HEK293T (cell line): ENCODE measurements around the gene PSMB11.

Experiments
- FOXK2 ChIP-seq: fragments of 450-650 bp; IDR thresholded peaks from 2 replicates; pipeline ENCODE4 v1.6.1; 2016; ENCODE audit warnings: mild to moderate bottlenecking
- L3MBTL2 ChIP-seq: fragments of 450-650 bp; conservative IDR thresholded peaks from 2 replicates; pipeline ENCODE4 v1.6.1; 2016; ENCODE audit warnings: mild to moderate bottlenecking
- SP1 ChIP-seq: fragments of 450-650 bp; IDR thresholded peaks from 2 replicates; pipeline ENCODE4 v1.6.1; 2017
- SUZ12 ChIP-seq: fragments of 450-650 bp; IDR thresholded peaks from 2 replicates; pipeline ENCODE4 v1.6.1; 2016; ENCODE audit warnings: mild to moderate bottlenecking
- TARDBP ChIP-seq: fragments of 450-650 bp; IDR thresholded peaks from 2 replicates; pipeline ENCODE4 v1.6.1; 2016

DNA sequence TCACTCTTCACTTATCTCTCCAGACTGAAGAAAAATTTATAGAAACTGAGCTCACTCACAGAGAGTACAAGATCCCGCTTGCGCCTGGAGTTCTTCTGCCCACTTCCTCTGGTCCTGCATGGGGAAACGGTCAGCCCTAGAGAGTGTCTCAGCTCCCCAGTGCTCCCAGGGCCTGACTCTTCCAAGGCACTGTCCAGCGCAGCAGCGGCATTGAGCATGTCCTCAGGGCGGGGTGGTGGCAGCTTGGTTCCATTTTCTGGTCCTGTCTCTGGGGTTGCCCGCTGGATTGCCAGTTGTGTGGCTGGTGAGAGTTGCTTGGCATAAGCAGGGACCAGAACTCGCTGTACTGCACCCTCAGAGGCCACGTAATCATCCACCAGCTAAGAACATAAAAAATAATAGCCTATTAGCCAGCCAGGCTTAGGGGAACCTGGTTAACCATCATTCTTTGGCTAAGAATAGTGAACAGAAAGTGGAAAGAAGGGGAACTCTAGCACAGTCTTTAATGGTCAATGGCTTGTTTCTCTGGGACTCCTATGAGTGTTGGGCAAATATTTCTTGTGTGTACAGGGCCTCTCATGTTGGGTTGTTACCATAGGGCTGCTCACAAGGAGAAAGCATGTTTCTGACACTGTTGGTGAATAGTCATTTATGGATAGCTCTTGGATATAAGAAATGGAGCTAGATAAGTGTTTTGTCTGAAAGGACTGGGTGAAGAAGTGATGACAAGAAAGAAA lies 46.0 kb upstream of the PSMB11 start:
- TF ChIP-seq SUZ12 (no peak), SP1 (no peak), FOXK2 (no peak), L3MBTL2 (no peak), TARDBP (no peak)
